ENCODE data around the gene PARVA.

PARVA gene

GRCh38 chr11:12408156-12408770 is 30.9 kb downstream of the PARVA start:
- DNase-seq: no peak

GRCh38 chr11:12409621-12410005 is 32.2 kb downstream of the PARVA start:
- no peak for DNase-seq

GRCh38 chr11:12410006-12410728 is 32.8 kb downstream of the PARVA start:
- no peak for DNase-seq

GRCh38 chr11:12411393-12411792 is 34.0 kb downstream of the PARVA start:
- DNase-seq: no peak

GRCh38 chr11:12411806-12412727 is 34.7 kb downstream of the PARVA start:
- peak; percentile 72 for DNase-seq

- no peak for DNase-seq
Observed at GRCh38 chr11:12413141-12414052, 36.0 kb downstream of the PARVA start.

- no peak for DNase-seq
Observed at GRCh38 chr11:12414611-12415010, 37.2 kb downstream of the PARVA start.

GRCh38 chr11:12415342-12415966 is 38.1 kb downstream of the PARVA start:
- no peak for DNase-seq

GRCh38 chr11:12416552-12416951 is 39.2 kb downstream of the PARVA start:
- no peak for DNase-seq

- no peak for DNase-seq
Observed at GRCh38 chr11:12417691-12418611, 40.6 kb downstream of the PARVA start.

GRCh38 chr11:12420040-12420439 is 42.7 kb downstream of the PARVA start:
- no peak for DNase-seq

GRCh38 chr11:12420706-12421105 is 43.3 kb downstream of the PARVA start:
- DNase-seq: no peak

- DNase-seq: no peak
Observed at GRCh38 chr11:12421386-12421785, 44.0 kb downstream of the PARVA start.

GRCh38 chr11:12426176-12426575 is 48.8 kb downstream of the PARVA start:
- DNase-seq: no peak

- DNase-seq: no peak
Observed at GRCh38 chr11:12429155-12429554, 51.8 kb downstream of the PARVA start.

- no peak for DNase-seq
Observed at GRCh38 chr11:12430351-12430750, 53.0 kb downstream of the PARVA start.

- no peak for DNase-seq
Observed at GRCh38 chr11:12430954-12431595, 53.7 kb downstream of the PARVA start.

GRCh38 chr11:12432507-12432906 is 55.1 kb downstream of the PARVA start:
- no peak for DNase-seq

GRCh38 chr11:12433121-12433520 is 55.8 kb downstream of the PARVA start:
- no peak for DNase-seq

- DNase-seq: no peak
Observed at GRCh38 chr11:12433571-12434324, 56.4 kb downstream of the PARVA start.
